CD14-positive monocyte (primary cell): ENCODE measurements around the gene COL25A1. TPM values are rescaled to one million over a fixed set of nuclear protein-coding genes. Genes with fewer than 3 reads are reported as not detected.

Experiments
- DNase-seq, 3 donors: peaks; one replicate each; pipeline ENCODE4 v3.0.0-alpha.2; 2011 to 2022
- H2AFZ ChIP-seq: 2 replicates; pipeline ENCODE4 v1.6.0; 2012; ENCODE audit warnings: mild to moderate bottlenecking, low read depth, low read length, inconsistent platforms; ENCODE audit not compliant: insufficient read depth, poor library complexity, severe bottlenecking
- H3K27ac ChIP-seq, 2 donors: 1 replicate in 1 of 2; 2 replicates in 1 of 2; pipeline ENCODE4 v1.5.1; 2012 to 2013; ENCODE audit warnings: low read length in 2 of 2, control low read depth in 1 of 2, inconsistent platforms in 1 of 2, low read depth in 1 of 2, mild to moderate bottlenecking in 1 of 2
- H3K27me3 ChIP-seq, 2 donors: one replicate each; pipeline versions ENCODE4 v1.6.0 to v1.6.1; 2011 to 2013; ENCODE audit warnings: low read length in 2 of 2; ENCODE audit not compliant: control insufficient read depth in 2 of 2, insufficient read depth in 2 of 2
- H3K36me3 ChIP-seq, 2 donors: replicated peaks in 1 of 2; 1 replicate in 1 of 2; 2 replicates in 1 of 2; pipeline versions ENCODE4 v1.5.1 to v1.6.1; 2012 to 2013; ENCODE audit warnings: low read length in 2 of 2, control low read depth in 1 of 2, inconsistent platforms in 1 of 2, mild to moderate bottlenecking in 1 of 2; ENCODE audit not compliant: insufficient read depth in 2 of 2, control insufficient read depth in 1 of 2
- H3K4me1 ChIP-seq, 2 donors: 1 replicate in 1 of 2; 2 replicates in 1 of 2; pipeline versions ENCODE4 v1.5.1 to v1.6.1; 2012 to 2013; ENCODE audit warnings: low read length in 2 of 2, control low read depth in 1 of 2, inconsistent platforms in 1 of 2, mild to moderate bottlenecking in 1 of 2, moderate library complexity in 1 of 2; ENCODE audit not compliant: insufficient read depth in 2 of 2, control insufficient read depth in 1 of 2
- H3K4me2 ChIP-seq: replicated peaks from 2 replicates; pipeline ENCODE3; 2012; ENCODE audit warnings: low read length, moderate library complexity, mild to moderate bottlenecking; ENCODE audit not compliant: poor library complexity, severe bottlenecking; ENCODE audit errors: extremely low read depth
- H3K4me3 ChIP-seq, 3 experiments: fragments of 200-600 bp in 1 of 3; sonication (generic) in 1 of 3; replicated peaks in 1 of 3; 1 replicate in 2 of 3; 2 replicates in 1 of 3; pipeline ENCODE4 v1.5.1; 2011 to 2013; ENCODE audit warnings: low read length in 3 of 3, mild to moderate bottlenecking in 3 of 3, control low read depth in 2 of 3, low read depth in 2 of 3, inconsistent platforms in 1 of 3, moderate library complexity in 1 of 3
- H3K79me2 ChIP-seq: 2 replicates; pipeline ENCODE4 v1.6.0; 2012; ENCODE audit warnings: mild to moderate bottlenecking, control low read depth, inconsistent platforms, low read length, moderate library complexity; ENCODE audit not compliant: insufficient read depth
- H3K9ac ChIP-seq: 2 replicates; pipeline ENCODE4 v1.6.0; 2017; ENCODE audit warnings: low read length, mild to moderate bottlenecking; ENCODE audit not compliant: insufficient read depth, poor library complexity, severe bottlenecking
- H3K9me3 ChIP-seq, 2 donors: replicated peaks in 1 of 2; 1 replicate in 1 of 2; 2 replicates in 1 of 2; pipeline versions ENCODE4 v1.5.1 to v1.6.1; 2012 to 2013; ENCODE audit warnings: low read length in 2 of 2, control low read depth in 1 of 2; ENCODE audit not compliant: control insufficient read depth in 1 of 2, insufficient read depth in 1 of 2
- H4K20me1 ChIP-seq: 2 replicates; pipeline ENCODE4 v1.6.0; 2012; ENCODE audit warnings: mild to moderate bottlenecking, low read length, control low read depth, moderate library complexity; ENCODE audit not compliant: insufficient read depth
- H3K27ac Mint-ChIP-seq, 7 donors: one replicate each; pipeline ENCODE4 v1.8.0; 2020; ENCODE audit warnings: mild to moderate bottlenecking in 7 of 7, mixed read lengths in 7 of 7, moderate library complexity in 6 of 7, inconsistent platforms in 2 of 7
- H3K27me3 Mint-ChIP-seq, 3 donors: one replicate each; pipeline ENCODE4 v1.8.0; 2021 to 2022; ENCODE audit warnings: low read depth in 3 of 3, mild to moderate bottlenecking in 3 of 3, mixed read lengths in 3 of 3, moderate library complexity in 3 of 3, inconsistent platforms in 1 of 3
- H3K36me3 Mint-ChIP-seq, 2 donors: one replicate each; pipeline ENCODE4 v1.8.0; 2020; ENCODE audit warnings: mixed read lengths in 2 of 2, inconsistent platforms in 1 of 2, mild to moderate bottlenecking in 1 of 2
- H3K4me1 Mint-ChIP-seq: one replicate; pipeline ENCODE4 v1.8.0; 2020; ENCODE audit warnings: mild to moderate bottlenecking, mixed read lengths
- H3K4me3 Mint-ChIP-seq, 2 donors: one replicate each; pipeline ENCODE4 v1.8.0; 2020; ENCODE audit warnings: mild to moderate bottlenecking in 2 of 2, mixed read lengths in 2 of 2, moderate library complexity in 1 of 2
- H3K9me3 Mint-ChIP-seq, 7 donors: one replicate each; pipeline ENCODE4 v1.8.0; 2020 to 2022; ENCODE audit warnings: mixed read lengths in 7 of 7, mild to moderate bottlenecking in 6 of 7, moderate library complexity in 6 of 7, inconsistent platforms in 2 of 7
- WGBS: methylation state at CpG from one replicate; pipeline ENCODE4 v1.1.5; 2013; ENCODE audit warnings: missing lambda C conversion rate; ENCODE audit not compliant: insufficient coverage; 5-methylcytosine and 5-hydroxymethylcytosine counted together
- intact Hi-C, 2 donors: fragments of 100-400 bp; cut with micrococcal nuclease; formaldehyde crosslinking; loops; one replicate each; pipeline versions ENCODE4 v1.15.0 to v1.15.1; 2023
- polyA plus RNA-seq, 3 donors: library from polyadenylated mRNA; depleted of rRNA in 1 of 3; unstranded in 2 of 3; stranded (reverse) in 1 of 3; fragments of 300-500 nt in 2 of 3; fragments of >200 nt in 1 of 3; fragmentation: Illumina TruSeq in 2 of 3; gene quantifications; 1 replicate in 2 of 3; 2 replicates in 1 of 3; pipeline ENCODE4 v1.2.3, GENCODE V29; 2012 to 2021
- TF ChIP-seq, protein P1 (sequence below): fragments of 200-600 bp; IDR thresholded peaks from one replicate; pipeline ENCODE4 v1.8.0; 2022; ENCODE audit warnings: antibody characterized with exemption, mild to moderate bottlenecking

The COL25A1 gene
- polyA plus RNA-seq, 3 donors: not detected

DNA sequence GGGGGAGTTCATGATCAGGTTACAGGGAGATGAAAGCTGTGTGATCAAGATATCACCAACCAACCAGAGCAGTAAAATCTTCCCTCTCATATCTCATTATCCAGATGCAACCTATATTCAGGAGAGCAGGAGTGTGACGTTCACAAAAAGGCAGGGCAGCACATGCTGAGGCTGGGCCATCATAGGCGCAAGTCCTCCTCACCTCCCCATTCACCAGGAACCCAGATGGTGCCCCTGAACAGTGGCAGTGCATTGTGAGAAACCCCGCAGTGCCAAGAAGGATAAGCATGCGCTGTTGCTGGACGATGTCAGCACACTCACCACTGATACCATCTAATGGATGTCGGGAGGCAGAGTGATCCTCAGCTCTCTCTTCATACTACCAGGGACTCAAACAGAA, 170.9 kb downstream of the COL25A1 start:
- no peaks in the 10 kb centered on the region for H3K36me3 ChIP-seq
- no peaks in the 10 kb centered on the region for H3K27me3 ChIP-seq
- H3K79me2 ChIP-seq: no peaks in the 10 kb centered on the region
- H4K20me1 ChIP-seq: no peaks in the 10 kb centered on the region
- H3K9me3 ChIP-seq: no peaks in the 10 kb centered on the region
- no peaks in the 10 kb centered on the region for H3K9me3 Mint-ChIP-seq
- peak overlapping the region in 1 of 7 donors; percentile 0 for H3K27ac Mint-ChIP-seq
- no peak overlapping the region for H3K9ac ChIP-seq
- no peaks in the 10 kb centered on the region for H3K4me1 Mint-ChIP-seq
- no peak overlapping the region for H2AFZ ChIP-seq
- TF ChIP-seq, protein P1, sequence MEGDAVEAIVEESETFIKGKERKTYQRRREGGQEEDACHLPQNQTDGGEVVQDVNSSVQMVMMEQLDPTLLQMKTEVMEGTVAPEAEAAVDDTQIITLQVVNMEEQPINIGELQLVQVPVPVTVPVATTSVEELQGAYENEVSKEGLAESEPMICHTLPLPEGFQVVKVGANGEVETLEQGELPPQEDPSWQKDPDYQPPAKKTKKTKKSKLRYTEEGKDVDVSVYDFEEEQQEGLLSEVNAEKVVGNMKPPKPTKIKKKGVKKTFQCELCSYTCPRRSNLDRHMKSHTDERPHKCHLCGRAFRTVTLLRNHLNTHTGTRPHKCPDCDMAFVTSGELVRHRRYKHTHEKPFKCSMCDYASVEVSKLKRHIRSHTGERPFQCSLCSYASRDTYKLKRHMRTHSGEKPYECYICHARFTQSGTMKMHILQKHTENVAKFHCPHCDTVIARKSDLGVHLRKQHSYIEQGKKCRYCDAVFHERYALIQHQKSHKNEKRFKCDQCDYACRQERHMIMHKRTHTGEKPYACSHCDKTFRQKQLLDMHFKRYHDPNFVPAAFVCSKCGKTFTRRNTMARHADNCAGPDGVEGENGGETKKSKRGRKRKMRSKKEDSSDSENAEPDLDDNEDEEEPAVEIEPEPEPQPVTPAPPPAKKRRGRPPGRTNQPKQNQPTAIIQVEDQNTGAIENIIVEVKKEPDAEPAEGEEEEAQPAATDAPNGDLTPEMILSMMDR: no peak
- no peak overlapping the region for H3K27ac ChIP-seq
- DNase-seq: no peak
- no peaks in the 10 kb centered on the region for H3K36me3 Mint-ChIP-seq
- H3K4me2 ChIP-seq: no peak overlapping the region
- no peak overlapping the region for H3K4me3 Mint-ChIP-seq
- no peak overlapping the region for H3K4me3 ChIP-seq
- peaks cover 0 to 1% (median 0%) of the 10 kb centered on the region in 3 donors for H3K27me3 Mint-ChIP-seq
- H3K4me1 ChIP-seq: no peaks in the 10 kb centered on the region
- intact Hi-C loops: no loop called here
- WGBS: 89% methylated on average over 6 of the region's 6 CpGs

DNA sequence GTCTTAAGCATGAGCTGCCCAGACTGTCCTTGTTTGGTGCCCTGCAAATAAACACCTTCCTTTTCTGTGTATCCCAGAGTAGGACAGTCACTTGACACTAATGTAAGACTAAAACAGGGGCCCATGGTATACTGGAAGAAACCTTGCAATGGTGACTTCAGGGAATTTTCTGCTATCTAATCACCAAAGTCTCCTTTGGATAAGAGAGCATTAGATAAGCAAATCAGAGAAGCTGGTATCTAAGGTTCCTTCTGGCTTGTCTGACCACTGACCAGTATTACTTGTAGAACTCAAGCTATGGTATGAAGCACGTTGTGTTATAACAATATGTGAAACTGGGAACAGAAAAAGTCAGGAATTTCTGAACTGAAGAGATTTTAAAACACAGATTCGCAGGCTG, 173.9 kb downstream of the COL25A1 start:
- Histone ChIP-seq H3K4me1 (no peaks in the 10 kb centered on the region), H3K27ac (no peak overlapping the region), H3K9ac (no peak overlapping the region), H3K36me3 (no peaks in the 10 kb centered on the region), H3K79me2 (no peaks in the 10 kb centered on the region), H3K27me3 (no peaks in the 10 kb centered on the region), H4K20me1 (no peaks in the 10 kb centered on the region), H3K4me2 (no peak overlapping the region), H2AFZ (no peak overlapping the region), H3K9me3 (no peaks in the 10 kb centered on the region), H3K4me3 (no peak overlapping the region)
- no peak for DNase-seq
- intact Hi-C loops: no loop called here
- Mint-ChIP-seq H3K4me3 (no peak overlapping the region), H3K27me3 (peaks cover 0 to 2% (median 0%) of the 10 kb centered on the region in 3 donors), H3K9me3 (no peaks in the 10 kb centered on the region), H3K27ac (no peak overlapping the region), H3K4me1 (peaks cover 2% of the 10 kb centered on the region), H3K36me3 (no peaks in the 10 kb centered on the region)
- 89% methylated on average over 1 of the region's 2 CpGs for WGBS
- TF ChIP-seq, protein P1: no peak
